K562 (cell line): ENCODE data around the gene POLR3GL. TPM values are rescaled to one million over a fixed set of nuclear protein-coding genes. Genes with fewer than 3 reads are reported as not detected.

Source experiments
- ATF2 ChIP-seq: sonication (generic); formaldehyde crosslinking; IDR thresholded peaks from 2 replicates; pipeline ENCODE4 v1.8.1; 2022; ENCODE audit warnings: missing genetic modification reagents
- ATF4 ChIP-seq: fragments of 450-650 bp; formaldehyde crosslinking; IDR thresholded peaks from 2 replicates; pipeline ENCODE4 v1.4.0; 2022; ENCODE audit warnings: mild to moderate bottlenecking, moderate library complexity
- BCLAF1 ChIP-seq, 2 experiments: fragments of 450-650 bp in 1 of 2; IDR thresholded peaks; 2 replicates each; pipeline ENCODE4 v1.6.1; 2011 to 2017; ENCODE audit warnings: low read depth in 2 of 2, antibody characterized with exemption in 1 of 2, borderline replicate concordance in 1 of 2, low read length in 1 of 2, mild to moderate bottlenecking in 1 of 2, mixed read lengths in 1 of 2; ENCODE audit not compliant: control insufficient read depth in 1 of 2
- CUX1 ChIP-seq: fragments of 200-800 bp; sonication (Bioruptor generic); IDR thresholded peaks from 2 replicates; pipeline ENCODE4 v1.6.1; 2016; ENCODE audit warnings: missing genetic modification characterization, missing compliant biosample characterization
- ESRRA ChIP-seq: fragments of 450-650 bp; IDR thresholded peaks from 2 replicates; pipeline ENCODE4 v1.6.1; 2014; ENCODE audit warnings: low read depth, mild to moderate bottlenecking, moderate library complexity, borderline replicate concordance
- FOXK1 ChIP-seq: sonication (generic); formaldehyde crosslinking; IDR thresholded peaks from 2 replicates; pipeline ENCODE4 v1.8.0; 2022; ENCODE audit warnings: missing genetic modification reagents, mild to moderate bottlenecking, borderline replicate concordance
- NR0B1 ChIP-seq: fragments of 450-650 bp; IDR thresholded peaks from one replicate; pipeline ENCODE4 v1.6.1; 2018; ENCODE audit warnings: mild to moderate bottlenecking, moderate library complexity; ENCODE audit not compliant: partially characterized antibody
- PHTF2 ChIP-seq: fragments of 250-450 bp; sonication (Bioruptor Pico); IDR thresholded peaks from 2 replicates; pipeline ENCODE4 v1.5.0; 2021; ENCODE audit warnings: mild to moderate bottlenecking
- POLR2H ChIP-seq: IDR thresholded peaks from 2 replicates; pipeline ENCODE4 v1.6.1; 2016; ENCODE audit warnings: missing genetic modification characterization, low read depth, mild to moderate bottlenecking, control low read depth, missing compliant biosample characterization, moderate library complexity
- RAD51 ChIP-seq: fragments of 450-650 bp; IDR thresholded peaks from 2 replicates; pipeline ENCODE4 v1.7.1; 2016; ENCODE audit warnings: low read depth, mild to moderate bottlenecking, borderline replicate concordance
- SIRT6 ChIP-seq: IDR thresholded peaks from one replicate; pipeline ENCODE4 v1.6.1; 2012; ENCODE audit warnings: low read depth, mild to moderate bottlenecking, control low read depth, inconsistent platforms, low read length, moderate library complexity
- ZBTB7A ChIP-seq: IDR thresholded peaks from 2 replicates; pipeline ENCODE4 v1.6.1; 2011; ENCODE audit warnings: low read depth, mild to moderate bottlenecking, low read length, moderate library complexity, borderline replicate concordance; ENCODE audit not compliant: control insufficient read depth
- polyA plus RNA-seq, 8 experiments: library from polyadenylated mRNA; depleted of rRNA in 4 of 8; stranded (reverse) in 5 of 8; unstranded in 3 of 8; fragments of >200 nt; fragmentation: Nextera tagmentation in 2 of 8; fragmentation: Illumina TruSeq in 1 of 8; extraction: Ambion mirVana in 2 of 8; extraction: Trizol in 1 of 8; gene quantifications; 2 replicates each; pipeline versions ENCODE4 v1.2.1 to v1.2.3, GENCODE V29; 2011 to 2014; ENCODE audit warnings: inconsistent platforms in 1 of 8, missing spikeins in 1 of 8
- total RNA-seq, 7 experiments: library from RNA; depleted of rRNA in 6 of 7; stranded (reverse); fragments of >200 nt in 6 of 7; fragmentation: Illumina TruSeq in 2 of 7; extraction: Trizol in 2 of 7; gene quantifications; 2 replicates each; pipeline versions ENCODE4 v1.2.1 to v1.2.3, GENCODE V29; 2011 to 2021; ENCODE audit warnings: low replicate concordance in 1 of 7

POLR3GL gene
- total and polyA plus RNA-seq, 9 of the 15 experiments (the other 6 are each of a cell fraction or from before 2014, with no cell fraction given), result 14.6 to 48.4 (median 38.2) TPM

GRCh38 chr1:145985502-145986439 is 21.3 kb downstream of the POLR3GL start (continued):
- no peak for TF ChIP-seq FOXK1 (CRISPR knock-in tag)
- TF ChIP-seq ESRRA, result 0 out of 2 replicates have a peak, but pooled peaks have one; percentile 11
- no peak for TF ChIP-seq ATF4
- TF ChIP-seq SIRT6, result no peak
- TF ChIP-seq PHTF2 (CRISPR knock-in tag), result no peak
- TF ChIP-seq POLR2H (tag), result no peak
- TF ChIP-seq NR0B1, result no peak
- TF ChIP-seq CUX1 (CRISPR knock-in tag), result peak; percentile 28; the same call in 1 of the 2 replicates
- TF ChIP-seq RAD51, result no peak
- no peak for TF ChIP-seq ATF2 (CRISPR knock-in tag)
- no peak for TF ChIP-seq BCLAF1 (IDR thresholded peaks at IDR 0.05; ENCODE audit: borderline replicate concordance in 1 of 2, control insufficient read depth in 1 of 2, low read depth in 2 of 2, low read length in 1 of 2)
- TF ChIP-seq ZBTB7A, result no peak
